ENCODE data around the gene SNX27. TPM values are rescaled to one million over a fixed set of nuclear protein-coding genes. Genes with fewer than 3 reads are reported as not detected.

Gene SNX27
- total and polyA plus RNA-seq, 10 of the 15 experiments (the other 5 are each of a cell fraction or from before 2014, with no cell fraction given): 3.8 to 21.8 (median 12.5) TPM

GRCh38 chr1:151606857-151607256 lies 5.0 kb upstream of the SNX27 start:
- H3K4me1 ChIP-seq (ENCODE audit: control insufficient read depth, insufficient read depth, low read length): no peaks in the 10 kb centered on the region
- ATAC-seq: no peak
- DNase-seq (ENCODE audit: low read depth, low spot score): no peak
- no peaks in the 10 kb centered on the region for H3K9me3 ChIP-seq (replicated peaks; ENCODE audit: control insufficient read depth, insufficient read depth, low read length)
- no peak for TF ChIP-seq ZBED1 (IDR thresholded peaks at IDR 0.05; ENCODE audit: borderline replicate concordance)
- TF ChIP-seq NFIC (IDR thresholded peaks at IDR 0.05; ENCODE audit: low read depth, low read length): no peak
- no peak for TF ChIP-seq TBL1XR1 (IDR thresholded peaks at IDR 0.05; ENCODE audit: low read depth, low read length)
- TF ChIP-seq RB1 (IDR thresholded peaks at IDR 0.05; ENCODE audit: borderline replicate concordance): no peak
- no peak for TF ChIP-seq E4F1 (IDR thresholded peaks at IDR 0.05; ENCODE audit: borderline replicate concordance, partially characterized antibody)
- no peak for TF ChIP-seq DPF2 (IDR thresholded peaks at IDR 0.05)
- no peak for TF ChIP-seq EED (IDR thresholded peaks at IDR 0.05; ENCODE audit: low read depth)
- TF ChIP-seq, protein P1, sequence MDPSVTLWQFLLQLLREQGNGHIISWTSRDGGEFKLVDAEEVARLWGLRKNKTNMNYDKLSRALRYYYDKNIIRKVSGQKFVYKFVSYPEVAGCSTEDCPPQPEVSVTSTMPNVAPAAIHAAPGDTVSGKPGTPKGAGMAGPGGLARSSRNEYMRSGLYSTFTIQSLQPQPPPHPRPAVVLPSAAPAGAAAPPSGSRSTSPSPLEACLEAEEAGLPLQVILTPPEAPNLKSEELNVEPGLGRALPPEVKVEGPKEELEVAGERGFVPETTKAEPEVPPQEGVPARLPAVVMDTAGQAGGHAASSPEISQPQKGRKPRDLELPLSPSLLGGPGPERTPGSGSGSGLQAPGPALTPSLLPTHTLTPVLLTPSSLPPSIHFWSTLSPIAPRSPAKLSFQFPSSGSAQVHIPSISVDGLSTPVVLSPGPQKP (IDR thresholded peaks at IDR 0.05; ENCODE audit: low read depth, low read length): no peak
- no peak for TF ChIP-seq STAT3 (IDR thresholded peaks at IDR 0.05; ENCODE audit: low read depth, low read length)
- TF ChIP-seq ZZZ3 (IDR thresholded peaks at IDR 0.05; ENCODE audit: control insufficient read depth, insufficient read length, low read depth): no peak
- H3K36me3 ChIP-seq (ENCODE audit: control insufficient read depth in 2 of 2, insufficient read depth in 2 of 2, low read length in 1 of 2): no peaks in the 10 kb centered on the region
- 14% methylated on average over 3 of the region's 3 CpGs for WGBS (ENCODE audit: insufficient coverage, insufficient replicate concordance, low lambda C conversion rate, missing lambda C conversion rate)
- no peak overlapping the region for H3K9ac ChIP-seq (ENCODE audit: control insufficient read depth, insufficient read depth, low read length)
- no peak overlapping the region for H2AFZ ChIP-seq (ENCODE audit: control insufficient read depth, low read depth, low read length)
- H3K27ac ChIP-seq (ENCODE audit: control insufficient read depth, insufficient read depth): no peak overlapping the region
- ChIA-PET SMC1A (ENCODE audit: uncharacterized antibody, unreplicated experiment) (no interaction called here), RAD21 (ENCODE audit: unreplicated experiment) (no interaction called here), CTCF (interaction anchor here (0.8 kb wide), 1 partner anchor 11 kb away, joined by 3 read pairs; no protein-coding TSS in a partner anchor), POLR2A (no interaction called here)
- in situ Hi-C loops (cut with MboI) (no loop called here), intact Hi-C loops (cut with micrococcal nuclease; ENCODE audit: unreplicated experiment) (no loop called here)
- no peaks in the 10 kb centered on the region for H4K20me1 ChIP-seq (ENCODE audit: control insufficient read depth, insufficient read depth)
- H3K27me3 ChIP-seq (replicated peaks in 1 of 2; ENCODE audit: control insufficient read depth in 2 of 2, insufficient read depth in 2 of 2, low read length in 1 of 2): no peaks in the 10 kb centered on the region
- FAIRE-seq: no peak
- H3K79me2 ChIP-seq (ENCODE audit: control insufficient read depth, insufficient read depth, low read length): peaks cover under 1% of the 10 kb centered on the region
- no peak overlapping the region for H3K4me2 ChIP-seq (ENCODE audit: control insufficient read depth, insufficient read depth)
- H3K4me3 ChIP-seq: no peak overlapping the region
- no TSS peak for BruUV-seq (replicated peaks)
